ENCODE results near the gene SAMD3.

GRCh38 chr6:130207979-130208649 is 14.6 kb downstream of the SAMD3 start:
- TF ChIP-seq TAF1 (IDR thresholded peaks at IDR 0.05; ENCODE audit: borderline replicate concordance, low read depth, low read length), result no peak
- no peak for TF ChIP-seq CTCF (IDR thresholded peaks at IDR 0.05)
- TF ChIP-seq EZH2phosphoT487 (IDR thresholded peaks at IDR 0.05; ENCODE audit: borderline replicate concordance, low read depth), result no peak
